Measurements from ENCODE around the gene LPIN1.
A peak's percentile ranks its signal among the peaks of the same experiment; 100 is the strongest.

Gene LPIN1

GRCh38 chr2:11778923-11779757 lies 32.7 kb downstream of the LPIN1 start:
- DNase-seq (ENCODE audit: low read depth in 1 of 2, low spot score in 1 of 2) = peak; percentile 79 to 85

- no peak for DNase-seq (ENCODE audit: low read depth in 1 of 2, low spot score in 1 of 2)
These were observed 35.2 kb downstream of the LPIN1 start for GRCh38 chr2:11781602-11782001.

GRCh38 chr2:11784280-11784679 lies 37.8 kb downstream of the LPIN1 start:
- no peak for DNase-seq (ENCODE audit: low read depth in 1 of 2, low spot score in 1 of 2)

DNA sequence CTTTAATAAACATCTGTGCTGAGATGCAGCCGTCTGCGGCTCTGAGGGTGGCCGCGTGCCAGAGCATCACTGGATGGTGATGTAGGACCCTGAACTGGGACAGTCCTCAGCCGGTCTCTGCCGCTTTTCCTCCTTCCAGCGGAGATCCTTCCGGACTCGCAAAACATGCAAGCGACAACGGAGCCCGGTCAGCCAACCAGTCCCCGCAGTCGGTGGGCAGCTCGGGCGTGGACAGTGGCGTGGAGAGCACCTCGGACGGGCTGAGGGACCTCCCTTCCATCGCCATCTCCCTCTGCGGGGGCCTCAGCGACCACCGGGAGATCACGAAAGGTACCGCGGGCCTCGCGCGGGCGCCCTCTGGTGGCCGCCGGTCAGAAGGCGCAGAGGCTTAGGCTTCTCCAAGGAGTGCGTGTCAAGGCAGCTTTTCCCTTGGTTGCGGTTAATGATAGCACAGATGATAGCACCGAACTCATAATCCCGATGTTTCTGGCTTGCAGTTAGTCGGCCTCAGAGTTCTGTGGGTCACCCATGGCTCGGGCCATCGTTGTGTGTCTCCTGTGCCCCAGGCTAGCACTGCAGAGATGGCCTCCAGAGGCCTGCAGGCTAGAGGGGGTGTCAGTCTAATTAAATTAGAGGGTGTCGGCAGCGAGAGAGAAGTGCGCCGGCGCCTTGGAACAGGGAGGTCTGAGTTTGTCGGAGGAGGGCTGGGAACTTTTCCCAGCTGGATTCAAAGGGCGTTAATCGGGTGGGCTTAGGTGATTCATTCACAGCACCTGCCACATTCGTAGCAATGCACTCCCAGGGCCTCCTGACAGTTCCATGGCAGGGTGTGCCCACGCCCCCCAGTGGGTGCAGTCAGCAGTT lies 38.5 kb downstream of the LPIN1 start:
- DNase-seq (ENCODE audit: low read depth in 1 of 2, low spot score in 1 of 2) = peak; percentile 22 to 24

DNA sequence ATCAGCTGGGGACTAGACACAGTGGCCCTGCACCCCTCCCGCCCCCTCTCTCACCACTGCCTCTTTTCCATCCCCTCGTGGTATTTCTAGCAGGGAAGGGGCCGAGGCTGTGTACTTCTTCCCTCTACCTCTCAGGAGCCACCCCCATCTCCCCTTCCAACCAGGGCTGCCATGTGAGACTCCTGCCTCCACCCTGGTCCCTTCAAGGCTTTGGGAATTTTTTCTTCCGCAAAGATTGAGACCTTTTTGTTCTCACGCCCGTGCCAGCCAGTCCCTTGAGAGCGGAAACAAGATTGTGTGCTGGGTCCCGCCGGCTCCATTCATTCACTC lies 39.1 kb downstream of the LPIN1 start:
- DNase-seq (ENCODE audit: low read depth in 1 of 2, low spot score in 1 of 2) = no peak

GRCh38 chr2:11786191-11786590 lies 39.8 kb downstream of the LPIN1 start:
- no peak for DNase-seq (ENCODE audit: low read depth in 1 of 2, low spot score in 1 of 2)

GRCh38 chr2:11786592-11786991 lies 40.2 kb downstream of the LPIN1 start:
- no peak for DNase-seq (ENCODE audit: low read depth in 1 of 2, low spot score in 1 of 2)

DNA sequence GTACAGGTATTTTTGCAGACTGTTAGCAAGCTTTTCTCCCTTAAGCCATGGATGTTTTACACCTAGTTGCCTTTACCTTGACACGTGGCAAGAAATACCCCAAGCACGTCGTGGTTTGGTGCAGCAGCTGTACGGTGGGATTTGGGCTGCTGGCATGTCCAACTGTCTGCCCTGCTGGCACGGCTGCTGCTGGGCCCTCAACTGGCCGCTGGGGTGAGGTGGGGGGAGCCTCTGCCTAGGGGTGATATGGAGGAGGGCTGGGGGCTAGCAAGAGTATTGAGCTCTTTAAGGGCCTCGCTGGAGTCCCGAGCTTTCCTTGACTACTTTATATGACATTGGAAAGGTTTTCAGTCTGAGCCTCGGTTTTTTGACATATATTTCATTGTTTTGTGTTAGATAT lies 41.6 kb downstream of the LPIN1 start:
- no peak for DNase-seq (ENCODE audit: low read depth in 1 of 2, low spot score in 1 of 2)

DNA sequence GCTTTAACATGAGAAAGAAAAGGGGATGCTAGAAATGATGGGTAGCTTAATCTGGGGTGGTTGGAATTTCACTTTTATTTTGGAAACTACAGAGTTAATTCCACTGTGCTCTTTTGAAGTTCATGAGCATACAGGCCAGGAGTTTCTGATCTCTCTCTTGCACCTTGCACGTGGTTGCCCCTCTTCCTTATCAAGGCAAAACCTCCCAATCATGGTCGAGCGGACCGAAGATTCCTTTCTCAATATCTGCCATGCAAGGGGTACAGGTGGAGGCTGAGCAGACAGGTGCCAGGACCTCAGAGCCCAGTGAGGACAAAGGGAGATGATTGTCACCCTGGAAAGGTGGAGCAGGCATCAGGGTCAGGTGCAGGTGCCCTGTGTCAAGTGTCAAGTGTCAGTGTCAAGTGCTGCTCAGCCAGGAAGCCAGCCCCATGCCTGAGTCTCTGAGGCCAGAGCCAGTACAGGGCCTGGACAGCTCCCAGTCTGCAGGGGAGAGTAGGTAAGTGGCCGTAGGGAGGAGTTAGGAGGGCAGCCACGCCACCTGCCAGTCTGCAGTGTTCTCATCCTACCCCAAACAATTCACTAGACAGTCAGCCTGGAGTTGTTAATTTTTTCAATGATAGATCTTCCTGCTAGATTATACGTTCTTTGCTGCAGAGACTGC lies 42.2 kb downstream of the LPIN1 start:
- DNase-seq (ENCODE audit: low read depth in 1 of 2, low spot score in 1 of 2) = no peak

- no peak for DNase-seq (ENCODE audit: low read depth in 1 of 2, low spot score in 1 of 2)
These were observed 42.8 kb downstream of the LPIN1 start for GRCh38 chr2:11789243-11789642.

DNA sequence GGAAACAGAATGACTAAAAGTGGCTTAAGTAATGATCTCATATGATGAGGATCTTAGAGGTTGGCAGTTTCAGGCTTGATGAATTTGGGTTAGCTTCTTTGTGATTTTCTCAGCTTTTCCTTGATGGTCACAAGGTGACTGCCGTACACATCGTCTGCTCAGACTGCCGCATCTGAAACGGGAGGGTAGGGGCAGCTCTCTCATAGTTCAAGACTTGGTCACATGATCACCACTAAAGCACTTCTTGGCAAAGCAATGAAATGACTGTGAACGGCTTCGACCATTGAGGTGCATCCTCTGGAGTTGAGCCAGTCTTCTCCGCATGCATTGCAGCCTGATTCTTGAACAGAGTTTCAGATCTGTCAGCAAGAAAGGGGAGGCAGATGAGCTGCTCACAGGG lies 43.8 kb downstream of the LPIN1 start:
- no peak for DNase-seq (ENCODE audit: low read depth in 1 of 2, low spot score in 1 of 2)

DNA sequence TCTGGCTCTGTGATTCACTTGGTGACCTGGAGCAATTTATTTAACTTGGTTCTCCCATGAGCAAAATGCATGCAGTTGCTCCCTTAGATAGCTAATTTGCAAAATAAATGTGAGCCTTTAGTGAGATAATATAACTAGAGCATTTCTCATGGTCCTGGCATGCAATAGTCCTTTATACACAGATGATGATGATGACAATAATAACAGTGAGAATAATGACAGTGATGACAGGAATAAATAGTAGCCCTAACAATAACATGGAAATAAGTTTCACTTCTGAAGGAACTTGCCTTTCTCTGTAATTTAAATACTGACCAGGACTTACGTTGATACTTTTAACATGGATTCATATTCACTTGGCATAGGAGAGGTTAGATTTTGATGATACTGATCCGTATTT lies 49.2 kb downstream of the LPIN1 start:
- no peak for DNase-seq (ENCODE audit: low read depth in 1 of 2, low spot score in 1 of 2)

GRCh38 chr2:11796190-11797171 lies 50.0 kb downstream of the LPIN1 start:
- DNase-seq (ENCODE audit: low read depth in 1 of 2, low spot score in 1 of 2) = no peak

GRCh38 chr2:11797846-11798245 lies 51.4 kb downstream of the LPIN1 start:
- no peak for DNase-seq (ENCODE audit: low read depth in 1 of 2, low spot score in 1 of 2)

DNA sequence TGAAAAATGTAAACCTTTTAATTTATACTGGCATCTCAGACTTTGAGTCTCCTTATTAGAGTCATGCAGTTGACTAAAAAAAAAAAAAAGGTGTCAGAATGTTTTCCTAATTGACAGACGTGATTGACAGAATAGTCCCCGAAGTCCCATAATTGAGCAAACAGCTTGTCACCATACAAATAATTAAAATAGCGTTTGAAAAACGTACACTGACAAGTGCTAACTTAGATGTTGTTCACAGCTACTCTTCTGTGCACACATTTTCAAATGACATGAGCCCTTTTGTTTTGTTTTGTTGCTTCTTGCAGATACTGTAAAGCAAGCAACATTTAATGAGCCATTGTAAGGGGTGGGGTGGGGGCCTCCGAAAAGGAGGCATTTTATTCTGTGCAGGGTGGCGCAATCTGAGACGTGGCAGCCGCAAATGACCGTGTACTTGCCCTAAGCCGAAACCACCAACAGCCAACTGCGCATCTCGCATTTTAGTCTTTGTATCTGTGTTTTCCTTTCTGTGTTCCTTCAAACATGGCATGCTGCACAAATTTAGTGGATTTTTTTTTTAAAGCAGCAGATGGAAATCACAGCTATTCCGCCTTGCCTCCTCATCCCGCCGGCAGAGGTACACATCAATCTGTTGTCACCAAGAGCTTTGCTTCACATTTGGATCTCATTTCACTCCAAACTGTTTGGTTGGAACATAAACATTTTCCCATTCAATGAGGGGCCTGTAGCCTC lies 52.4 kb downstream of the LPIN1 start:
- DNase-seq (ENCODE audit: low read depth in 1 of 2, low spot score in 1 of 2) = no peak

- DNase-seq (ENCODE audit: low read depth in 1 of 2, low spot score in 1 of 2) = no peak
These were observed 53.4 kb downstream of the LPIN1 start for GRCh38 chr2:11799826-11800225.

DNA sequence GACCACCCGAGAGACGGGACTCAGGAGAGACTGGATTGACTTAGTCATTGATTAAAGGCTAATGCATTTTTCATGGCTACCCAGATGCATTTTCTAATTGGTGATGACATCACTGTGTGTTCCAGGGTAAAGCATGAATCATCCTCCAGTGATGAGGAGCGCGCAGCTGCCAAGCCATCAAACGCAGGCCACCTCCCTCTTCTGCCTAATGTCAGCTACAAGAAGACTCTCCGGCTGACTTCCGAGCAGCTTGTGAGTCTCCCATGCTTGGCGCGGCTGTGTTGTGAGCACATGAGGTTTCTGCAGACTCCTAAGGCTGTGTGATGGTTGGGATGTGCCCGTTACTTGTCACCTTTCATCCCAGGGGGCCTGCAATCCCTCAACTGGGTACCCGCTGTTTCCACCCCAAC lies 56.4 kb downstream of the LPIN1 start:
- DNase-seq (ENCODE audit: low read depth in 1 of 2, low spot score in 1 of 2) = no peak

GRCh38 chr2:11805024-11805423 lies 58.6 kb downstream of the LPIN1 start:
- DNase-seq (ENCODE audit: low read depth in 1 of 2, low spot score in 1 of 2) = no peak

- DNase-seq (ENCODE audit: low read depth in 1 of 2, low spot score in 1 of 2) = no peak
These were observed 59.5 kb downstream of the LPIN1 start for GRCh38 chr2:11805920-11806319.

All from activated CD4-positive, alpha-beta T cell treated with anti-CD3 and anti-CD28 coated beads, Interleukin-2, amount 50 U/mL, for 24 hours (primary cell).